Fibroblast of the aortic adventitia (primary cell): ENCODE results near the gene ZNF519. TPM values are rescaled to one million over a fixed set of nuclear protein-coding genes. Genes with fewer than 3 reads are reported as not detected.

ENCODE experiments used
- DNase-seq: peaks from one replicate; pipeline ENCODE4 v3.0.0-alpha.2; 2010; ENCODE audit warnings: low read depth
- H3K4me3 ChIP-seq: 2 replicates; pipeline ENCODE4 v1.5.1; 2011; ENCODE audit warnings: low read depth, mild to moderate bottlenecking, control low read depth, low read length, moderate library complexity
- total RNA-seq: library from RNA; depleted of rRNA; stranded (reverse); fragments of >200 nt; gene quantifications from 2 replicates; pipeline ENCODE4 v1.2.3, GENCODE V29; 2012; ENCODE audit warnings: low replicate concordance
- TF ChIP-seq, protein P1 (sequence below): IDR thresholded peaks from 2 replicates; pipeline ENCODE4 v1.5.1; 2011; ENCODE audit warnings: mild to moderate bottlenecking, low read length, control low read depth, inconsistent platforms; ENCODE audit not compliant: insufficient read depth

The ZNF519 gene
- total RNA-seq, 1 donor: 11.5 TPM

DNA sequence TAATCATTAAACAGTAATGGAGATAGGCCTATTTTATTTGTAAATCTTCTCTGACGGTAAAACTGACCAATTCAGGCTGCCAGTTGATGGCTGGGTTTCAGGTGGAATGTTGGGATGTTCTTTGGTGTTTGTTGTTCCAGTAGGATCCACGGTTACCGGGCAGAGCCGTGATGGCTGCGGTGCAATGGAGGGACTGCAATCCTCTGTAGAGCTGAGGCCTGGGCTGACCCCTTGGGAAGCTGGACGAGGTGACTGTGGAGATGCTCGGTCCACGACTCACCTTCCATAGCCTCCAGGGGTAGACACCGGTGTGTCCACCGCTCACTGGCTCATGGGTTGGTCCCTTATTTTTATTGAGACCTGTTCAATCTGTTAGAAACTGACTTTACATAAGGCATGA is 42.5 kb downstream of the ZNF519 start:
- no peak for DNase-seq
- TF ChIP-seq, protein P1, sequence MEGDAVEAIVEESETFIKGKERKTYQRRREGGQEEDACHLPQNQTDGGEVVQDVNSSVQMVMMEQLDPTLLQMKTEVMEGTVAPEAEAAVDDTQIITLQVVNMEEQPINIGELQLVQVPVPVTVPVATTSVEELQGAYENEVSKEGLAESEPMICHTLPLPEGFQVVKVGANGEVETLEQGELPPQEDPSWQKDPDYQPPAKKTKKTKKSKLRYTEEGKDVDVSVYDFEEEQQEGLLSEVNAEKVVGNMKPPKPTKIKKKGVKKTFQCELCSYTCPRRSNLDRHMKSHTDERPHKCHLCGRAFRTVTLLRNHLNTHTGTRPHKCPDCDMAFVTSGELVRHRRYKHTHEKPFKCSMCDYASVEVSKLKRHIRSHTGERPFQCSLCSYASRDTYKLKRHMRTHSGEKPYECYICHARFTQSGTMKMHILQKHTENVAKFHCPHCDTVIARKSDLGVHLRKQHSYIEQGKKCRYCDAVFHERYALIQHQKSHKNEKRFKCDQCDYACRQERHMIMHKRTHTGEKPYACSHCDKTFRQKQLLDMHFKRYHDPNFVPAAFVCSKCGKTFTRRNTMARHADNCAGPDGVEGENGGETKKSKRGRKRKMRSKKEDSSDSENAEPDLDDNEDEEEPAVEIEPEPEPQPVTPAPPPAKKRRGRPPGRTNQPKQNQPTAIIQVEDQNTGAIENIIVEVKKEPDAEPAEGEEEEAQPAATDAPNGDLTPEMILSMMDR: no peak
- H3K4me3 ChIP-seq: no peak overlapping the region

DNA sequence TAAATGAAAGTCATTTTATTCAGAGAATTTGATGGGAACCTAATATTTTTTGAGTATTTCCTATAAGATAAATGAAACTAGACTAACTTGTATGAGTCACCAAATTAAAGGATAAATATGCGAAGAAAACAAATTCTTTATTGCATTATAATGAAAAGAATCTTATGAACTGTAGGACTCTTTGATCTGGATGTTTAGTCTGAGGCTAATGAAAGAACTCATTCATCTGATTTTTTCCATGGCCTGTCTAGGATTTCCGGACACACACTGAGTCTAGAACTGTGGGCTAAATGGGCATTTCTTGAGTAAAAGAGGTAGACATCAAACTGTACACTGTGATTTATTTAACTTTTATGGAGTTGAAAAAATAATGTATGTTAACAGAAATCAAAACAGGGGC is 43.0 kb downstream of the ZNF519 start:
- H3K4me3 ChIP-seq: no peak overlapping the region
- DNase-seq: no peak
- TF ChIP-seq, protein P1: no peak

DNA sequence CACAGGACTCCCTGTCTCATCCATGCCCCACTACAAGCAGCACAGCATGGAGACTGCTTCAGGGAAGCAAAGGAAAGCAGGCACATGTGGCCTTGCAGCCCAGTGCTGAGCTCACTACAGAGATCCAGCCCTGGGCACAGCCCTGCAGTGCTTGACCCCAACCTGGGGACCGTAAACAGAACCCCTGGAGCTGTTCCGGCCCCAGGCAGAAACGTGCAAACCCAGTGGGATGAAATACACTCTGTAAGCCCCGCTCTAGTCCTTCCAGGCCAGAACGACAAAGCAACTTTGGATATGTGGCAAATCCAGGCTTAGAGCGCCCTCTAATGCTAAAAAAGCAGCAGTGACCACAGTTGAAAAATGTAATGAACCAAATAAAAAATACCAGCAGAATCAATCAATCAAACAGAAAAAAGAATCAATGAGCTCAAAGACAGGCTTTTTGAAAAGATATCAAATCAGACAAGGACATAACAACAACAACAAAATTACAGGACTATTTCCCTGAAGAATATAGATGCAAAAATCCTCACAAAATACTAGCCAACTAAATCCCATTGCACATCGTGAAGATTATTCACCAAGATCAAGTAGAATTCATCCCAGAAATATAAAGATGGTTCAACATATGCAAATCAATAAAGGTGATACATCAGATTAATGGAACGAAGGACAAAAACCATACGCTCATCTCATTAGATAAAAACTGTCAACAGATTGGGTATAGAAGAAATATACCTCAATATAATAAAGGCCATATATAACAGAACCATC is 45.6 kb downstream of the ZNF519 start:
- TF ChIP-seq, protein P1: peak; percentile 77
- no peak overlapping the region for H3K4me3 ChIP-seq
- peak; percentile 59 for DNase-seq

DNA sequence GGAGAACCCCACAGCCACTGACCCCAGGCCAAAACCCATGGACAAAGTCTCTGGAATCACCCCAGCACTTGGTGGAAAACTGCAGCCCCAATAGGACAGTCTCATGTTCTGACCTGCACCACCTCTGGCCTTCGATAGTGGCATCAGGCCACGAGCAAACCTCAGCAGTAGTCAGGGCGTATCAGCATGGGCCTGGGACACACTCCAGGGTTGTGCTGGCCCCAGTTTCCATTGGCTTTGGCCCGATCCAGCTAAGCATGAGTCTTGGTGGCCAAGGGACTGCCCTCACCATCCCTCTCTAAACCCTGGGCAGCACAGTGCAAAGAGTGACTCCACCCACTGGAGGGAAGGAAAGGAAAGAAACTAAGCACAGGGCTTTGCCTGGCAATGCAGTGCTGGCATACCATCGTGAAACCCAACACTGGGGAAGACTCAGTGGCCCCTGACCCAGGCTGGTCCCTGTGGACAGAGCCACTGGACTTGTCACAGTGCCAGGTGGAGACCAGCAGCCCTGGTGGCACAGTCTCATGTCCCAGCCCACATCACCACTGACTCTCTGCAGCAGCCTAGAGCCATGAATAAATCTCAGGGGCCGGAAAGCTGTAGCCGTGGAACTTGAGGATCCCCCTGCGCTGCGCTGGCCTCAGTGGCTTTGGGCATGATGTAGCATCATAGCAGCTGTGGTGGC is 46.3 kb downstream of the ZNF519 start:
- TF ChIP-seq, protein P1: no peak
- H3K4me3 ChIP-seq: no peak overlapping the region
- no peak for DNase-seq

DNA sequence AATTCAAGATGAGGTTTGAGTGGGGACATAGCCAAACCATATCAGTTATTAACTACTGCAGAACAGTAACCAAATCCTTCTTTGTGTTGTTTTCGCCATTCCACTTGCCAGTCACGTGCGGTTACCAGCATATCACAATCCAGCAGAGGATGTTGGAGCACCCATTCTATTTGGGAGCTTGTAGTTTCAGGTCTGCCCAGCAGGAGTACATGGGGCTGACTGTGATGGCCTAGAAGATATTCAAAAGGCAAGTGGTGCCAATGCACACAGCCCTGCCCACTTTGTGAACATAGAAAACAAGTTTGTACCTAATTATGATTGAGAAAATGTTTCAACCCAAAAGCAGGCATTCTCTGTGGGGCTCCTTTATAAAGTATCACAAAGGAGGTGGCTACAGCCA is 57.0 kb downstream of the ZNF519 start:
- H3K4me3 ChIP-seq: no peak overlapping the region
- DNase-seq: no peak
- TF ChIP-seq, protein P1: no peak

DNA sequence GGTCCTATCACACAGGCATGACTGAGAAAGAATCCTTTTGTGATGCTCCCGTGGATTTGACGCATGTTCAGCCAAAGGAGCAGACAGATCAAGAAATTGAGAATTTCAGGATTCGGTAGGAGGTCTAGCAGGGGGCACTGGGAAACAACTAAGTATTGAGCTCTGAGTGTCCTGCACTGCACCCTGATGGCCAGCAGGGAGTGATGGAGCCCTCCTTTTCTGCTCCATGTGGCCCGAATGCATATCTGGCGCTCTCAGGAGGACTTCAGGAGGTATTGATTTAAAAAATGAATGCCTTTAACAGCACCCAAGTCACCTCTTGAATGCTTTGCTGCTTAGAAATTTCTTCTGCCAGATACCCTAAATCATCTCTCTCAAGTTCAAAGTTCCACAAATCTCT is 58.0 kb downstream of the ZNF519 start:
- no peak for DNase-seq
- no peak overlapping the region for H3K4me3 ChIP-seq
- TF ChIP-seq, protein P1: peak; percentile 10
